Hematopoietic multipotent progenitor cell treated with erythropoietin and hydrocortisone succinate and interleukin-3 and kit ligand, for 6 days (in vitro differentiated cells): Measurements from ENCODE around the gene IFNA2.
"Not testable (repeated sequence)": the region's sequence is repeated elsewhere in the genome, so short reads cannot be mapped to it uniquely, and the experiment has no call there.

ENCODE experiments used
- DNase-seq: peaks from one replicate; pipeline ENCODE4 v3.0.0-alpha.2; 2015

The IFNA2 gene

DNA sequence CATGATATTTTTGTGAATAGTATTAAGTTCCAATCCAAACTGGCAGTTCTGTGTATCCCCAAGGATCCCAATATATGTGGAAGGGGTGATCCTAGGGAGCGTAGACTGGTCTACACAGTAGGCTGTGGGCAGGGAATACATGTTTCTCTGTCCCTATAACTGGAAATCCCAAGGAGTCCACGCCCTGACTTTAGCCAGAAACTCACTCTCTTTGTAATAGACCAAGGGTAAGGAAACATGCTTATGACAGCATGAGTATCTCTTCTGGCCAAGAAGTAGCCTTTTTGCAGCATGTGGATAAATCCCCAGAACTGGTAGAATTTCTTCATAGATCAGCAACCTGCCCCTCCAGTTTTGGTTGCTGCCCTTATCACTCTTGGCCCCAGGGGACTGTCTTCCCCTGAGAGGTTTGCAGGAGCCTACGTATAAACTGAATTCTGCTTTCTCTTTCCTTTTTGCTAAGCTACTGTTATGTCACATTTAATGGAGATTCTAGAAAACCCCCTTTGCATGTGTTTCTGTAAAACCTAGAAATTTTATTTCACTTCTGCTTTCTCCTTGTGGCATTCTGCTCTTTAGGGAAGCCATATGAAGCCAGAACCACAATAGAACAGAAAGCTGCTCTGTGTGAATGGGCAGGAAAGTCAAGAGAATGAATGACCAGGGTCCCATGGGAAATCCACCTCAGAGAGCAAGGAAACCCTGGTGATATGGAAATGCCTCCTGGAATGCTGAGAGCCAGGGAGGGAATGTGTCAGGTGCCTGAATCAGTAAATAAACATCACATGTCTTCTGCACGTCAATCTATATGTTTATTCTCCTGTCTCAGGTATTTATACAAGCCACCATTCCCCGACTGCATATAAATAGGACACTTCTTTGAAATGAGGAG lies 3.5 kb downstream of the IFNA2 start:
- peak; percentile 46 for DNase-seq

DNA sequence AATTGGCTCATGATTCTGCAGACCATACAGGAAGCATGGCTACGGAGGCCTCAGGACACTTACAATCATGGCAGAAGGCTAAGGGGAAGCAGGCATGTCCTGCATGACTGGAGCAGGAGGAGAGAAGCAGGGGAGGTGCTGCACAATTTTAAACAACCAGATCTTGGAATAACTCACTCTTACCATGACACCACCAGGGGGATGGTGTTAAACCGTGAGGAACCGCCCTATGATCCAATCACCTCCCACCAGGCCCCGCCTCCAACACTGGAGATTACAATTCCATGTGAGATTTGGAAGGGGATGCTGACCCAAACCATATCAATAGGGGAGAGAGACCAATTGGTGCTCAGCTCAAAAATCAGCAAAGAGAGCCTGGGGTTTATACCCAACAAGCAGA lies 13.7 kb downstream of the IFNA2 start:
- not testable (repeated sequence) for DNase-seq

GRCh38 chr9:21367957-21368356 lies 17.2 kb downstream of the IFNA2 start, which contains the start of gene IFNA13:
IFNA13 (minus strand) TSS chr9:21368057; CDS start chr9:21368010, 47 bp downstream.
- no peak for DNase-seq

- not testable (repeated sequence) for DNase-seq
Observed at GRCh38 chr9:21367169-21367568, 18.0 kb downstream of the IFNA2 start.

DNA sequence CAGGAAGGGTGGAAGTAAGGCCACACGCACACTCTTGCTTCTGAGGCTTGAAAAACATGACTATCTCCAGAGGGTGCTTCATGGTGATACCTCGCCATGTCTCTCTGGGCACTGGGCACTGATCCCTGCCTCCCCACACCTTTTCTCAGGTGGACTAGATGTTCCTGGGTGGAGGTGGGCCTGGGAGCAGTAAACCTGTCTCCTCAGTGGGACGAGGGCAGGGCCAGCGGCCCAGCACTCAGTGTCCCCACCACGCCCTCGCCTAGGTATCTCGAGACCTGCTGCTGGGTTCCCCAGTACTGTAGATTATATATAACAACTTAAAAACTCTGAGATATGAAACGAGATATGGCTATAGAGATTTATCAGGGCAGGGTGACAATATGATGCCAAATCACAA lies 22.9 kb downstream of the IFNA2 start:
- DNase-seq, result no peak

- no peak for DNase-seq
Observed at GRCh38 chr9:21357479-21358460, 27.4 kb downstream of the IFNA2 start.

GRCh38 chr9:21350787-21351186 lies 34.4 kb downstream of the IFNA2 start, which contains the start of gene IFNA6:
IFNA6 (minus strand) TSS chr9:21350887; CDS start chr9:21350887, 0 bp downstream.
- no peak for DNase-seq

GRCh38 chr9:21348430-21348970 lies 36.7 kb downstream of the IFNA2 start:
- DNase-seq, result no peak

DNA sequence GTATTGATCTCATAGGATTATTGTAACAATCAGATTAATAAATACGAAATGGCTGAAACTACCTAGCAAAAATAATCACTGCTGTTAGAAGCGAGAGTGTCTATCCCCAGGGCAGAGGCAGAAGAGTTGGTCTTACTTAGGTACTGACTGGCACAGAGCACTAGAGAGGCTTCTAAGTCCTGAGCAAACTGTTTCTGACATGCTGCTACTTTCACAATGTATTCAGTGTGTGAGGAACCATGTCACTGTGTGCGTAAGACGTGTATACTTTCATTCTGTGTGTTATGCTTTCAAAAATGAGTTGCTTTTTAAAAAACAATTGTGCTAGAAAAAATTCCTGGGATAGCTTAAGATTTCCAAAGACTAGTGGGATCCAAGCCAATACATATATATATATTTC lies 44.5 kb downstream of the IFNA2 start:
- DNase-seq, result no peak

GRCh38 chr9:21336457-21336856 lies 48.7 kb downstream of the IFNA2 start:
- DNase-seq, result peak; percentile 42

DNA sequence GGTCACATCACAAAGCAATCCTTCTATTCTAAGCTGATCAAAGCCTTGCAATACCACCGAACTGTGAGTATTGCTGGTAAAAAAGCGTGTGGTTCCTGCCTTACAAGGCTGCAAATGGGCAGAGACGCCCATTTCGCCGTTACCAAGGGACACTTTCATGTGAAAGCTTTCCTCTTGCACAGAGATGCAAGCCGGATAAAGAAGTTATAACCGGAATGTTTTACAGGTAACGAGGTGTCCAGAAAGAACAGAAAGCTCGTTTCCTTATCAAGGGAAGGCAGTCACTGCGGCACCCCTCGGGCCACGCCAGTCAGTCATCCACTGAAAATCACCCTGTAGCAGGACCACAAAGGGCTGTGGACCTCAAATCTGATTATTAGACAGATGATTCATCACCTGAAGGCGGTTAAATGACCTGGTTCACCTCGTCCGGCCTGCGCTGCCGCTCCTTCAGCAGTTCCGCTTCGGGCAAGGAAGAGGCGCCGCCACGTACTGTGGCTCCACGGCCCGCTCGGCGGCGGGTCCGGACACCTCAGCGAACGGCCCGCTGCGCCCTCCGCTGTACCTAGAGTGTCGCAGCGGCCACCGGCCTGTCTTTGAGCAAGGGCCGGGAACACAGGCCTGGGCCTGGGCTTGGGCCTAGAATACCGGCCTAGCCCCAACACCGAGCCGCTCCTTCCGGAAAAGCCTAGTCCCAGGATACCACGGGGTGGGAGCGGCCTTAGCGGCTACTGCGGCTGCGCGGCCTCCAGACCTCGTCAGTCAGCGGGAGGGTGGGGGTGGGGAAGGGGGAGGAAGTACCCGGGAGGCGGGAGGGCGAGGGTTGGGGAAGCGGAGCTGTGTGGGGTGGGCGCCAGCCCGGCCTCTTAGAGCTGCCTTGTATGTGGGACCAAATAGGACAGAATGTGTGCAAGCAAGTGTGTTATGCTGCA lies 50.2 kb downstream of the IFNA2 start, which contains the start of gene KLHL9:
KLHL9 (minus strand) TSS at position 704 of the 932 bp plus-strand sequence; CDS start at position 159, 545 bp downstream.
- DNase-seq, result peak; percentile 97
